GM21528 (cell line): ENCODE data around the gene MEPE.
"Not testable (repeated sequence)": the region's sequence is repeated elsewhere in the genome, so short reads cannot be mapped to it uniquely, and the experiment has no call there.

Source experiments
- ATAC-seq: cut with Tn5 transposase; IDR thresholded peaks from one replicate; pipeline ENCODE4 v1.9.1; 2021; ENCODE audit warnings: mild to moderate bottlenecking, moderate library complexity; ENCODE audit not compliant: unreplicated experiment, low FRiP score

MEPE gene

GRCh38 chr4:87880106-87880505, 47.3 kb downstream of the MEPE start:
- ATAC-seq: no peak

GRCh38 chr4:87881115-87881514, 48.3 kb downstream of the MEPE start:
- no peak for ATAC-seq

GRCh38 chr4:87882321-87882720, 49.6 kb downstream of the MEPE start:
- ATAC-seq: no peak

- ATAC-seq: no peak
Observed at GRCh38 chr4:87882861-87883260, 50.1 kb downstream of the MEPE start.

GRCh38 chr4:87884976-87885549, 52.3 kb downstream of the MEPE start:
- ATAC-seq: no peak

- no peak for ATAC-seq
Observed at GRCh38 chr4:87886083-87886482, 53.3 kb downstream of the MEPE start.

GRCh38 chr4:87890753-87891152, 58.0 kb downstream of the MEPE start:
- ATAC-seq: not testable (repeated sequence)

- no peak for ATAC-seq
Observed at GRCh38 chr4:87895964-87896621, 63.3 kb downstream of the MEPE start.
